Inflammatory macrophage treated with lipopolysaccharide for 1 hour (primary cell): Measurements from ENCODE around the gene DPP7.

Experiments
- DNase-seq, 2 donors: peaks; one replicate each; pipeline ENCODE4 v3.0.0-alpha.2; 2020 to 2022

Gene DPP7

GRCh38 chr9:137114613-137115393 is at the start of gene DPP7:
TSS of gene DPP7 (minus strand) at chr9:137114733. CDS start at chr9:137114713, 20 bp downstream.
- DNase-seq = peak; percentile 67 to 82

DNA sequence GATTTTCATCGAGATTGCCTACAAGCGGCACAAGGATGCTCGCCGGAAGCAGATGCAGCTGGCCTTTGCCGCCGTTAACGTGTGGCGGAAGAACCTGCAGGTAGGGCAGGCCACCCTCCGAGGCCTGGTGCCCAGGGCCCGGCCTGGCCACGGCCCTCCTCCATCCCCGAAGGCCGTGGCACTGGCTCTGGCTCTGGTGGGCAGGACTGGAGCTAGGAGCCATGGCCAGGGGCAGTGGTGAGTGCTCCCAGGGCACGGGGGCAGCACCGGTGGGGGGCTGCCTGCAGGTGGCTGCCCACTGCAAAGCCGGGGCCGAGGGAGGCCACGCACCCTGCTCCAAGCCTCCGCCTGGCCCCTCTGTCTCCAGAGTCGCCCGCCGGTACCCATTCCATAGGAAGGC is 49.3 kb upstream of the DPP7 start:
- DNase-seq = no peak

GRCh38 chr9:137163365-137163715 is 48.8 kb upstream of the DPP7 start:
- DNase-seq = no peak

GRCh38 chr9:137162505-137163364 is 48.2 kb upstream of the DPP7 start:
- no peak for DNase-seq

DNA sequence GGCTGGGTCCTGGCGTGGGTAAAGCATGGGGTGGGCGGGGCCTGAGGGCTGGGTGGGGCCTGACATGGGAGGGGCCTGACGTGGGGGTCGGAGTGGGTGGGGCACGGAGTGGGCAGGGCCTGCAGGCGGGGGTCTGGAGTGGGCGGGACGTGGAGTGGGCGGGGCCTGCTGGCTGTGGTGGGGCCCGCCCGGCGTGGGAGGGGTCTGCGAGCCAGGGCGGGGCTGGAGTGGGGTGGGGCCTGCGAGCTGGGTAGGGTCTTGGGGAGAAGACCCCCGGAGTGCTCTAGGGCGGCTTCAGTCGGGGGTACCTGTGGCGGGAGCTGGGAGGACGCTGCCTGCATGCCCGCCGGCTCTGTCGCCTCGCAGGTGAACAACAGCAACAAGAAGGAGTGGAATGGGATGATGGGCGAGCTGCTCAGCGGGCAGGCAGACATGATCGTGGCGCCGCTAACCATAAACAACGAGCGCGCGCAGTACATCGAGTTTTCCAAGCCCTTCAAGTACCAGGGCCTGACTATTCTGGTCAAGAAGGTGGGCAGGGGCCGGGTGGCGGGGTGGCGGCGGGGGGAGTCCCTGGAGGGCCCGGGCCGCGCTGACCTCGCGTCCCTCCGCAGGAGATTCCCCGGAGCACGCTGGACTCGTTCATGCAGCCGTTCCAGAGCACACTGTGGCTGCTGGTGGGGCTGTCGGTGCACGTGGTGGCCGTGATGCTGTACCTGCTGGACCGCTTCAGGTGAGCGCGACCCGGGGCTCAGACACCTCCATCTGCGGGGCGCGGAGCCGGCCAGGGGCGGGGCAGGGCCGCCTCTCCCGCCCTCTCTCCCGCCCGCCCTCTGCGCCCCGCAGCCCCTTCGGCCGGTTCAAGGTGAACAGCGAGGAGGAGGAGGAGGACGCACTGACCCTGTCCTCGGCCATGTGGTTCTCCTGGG is 47.3 kb upstream of the DPP7 start:
- DNase-seq = no peak

DNA sequence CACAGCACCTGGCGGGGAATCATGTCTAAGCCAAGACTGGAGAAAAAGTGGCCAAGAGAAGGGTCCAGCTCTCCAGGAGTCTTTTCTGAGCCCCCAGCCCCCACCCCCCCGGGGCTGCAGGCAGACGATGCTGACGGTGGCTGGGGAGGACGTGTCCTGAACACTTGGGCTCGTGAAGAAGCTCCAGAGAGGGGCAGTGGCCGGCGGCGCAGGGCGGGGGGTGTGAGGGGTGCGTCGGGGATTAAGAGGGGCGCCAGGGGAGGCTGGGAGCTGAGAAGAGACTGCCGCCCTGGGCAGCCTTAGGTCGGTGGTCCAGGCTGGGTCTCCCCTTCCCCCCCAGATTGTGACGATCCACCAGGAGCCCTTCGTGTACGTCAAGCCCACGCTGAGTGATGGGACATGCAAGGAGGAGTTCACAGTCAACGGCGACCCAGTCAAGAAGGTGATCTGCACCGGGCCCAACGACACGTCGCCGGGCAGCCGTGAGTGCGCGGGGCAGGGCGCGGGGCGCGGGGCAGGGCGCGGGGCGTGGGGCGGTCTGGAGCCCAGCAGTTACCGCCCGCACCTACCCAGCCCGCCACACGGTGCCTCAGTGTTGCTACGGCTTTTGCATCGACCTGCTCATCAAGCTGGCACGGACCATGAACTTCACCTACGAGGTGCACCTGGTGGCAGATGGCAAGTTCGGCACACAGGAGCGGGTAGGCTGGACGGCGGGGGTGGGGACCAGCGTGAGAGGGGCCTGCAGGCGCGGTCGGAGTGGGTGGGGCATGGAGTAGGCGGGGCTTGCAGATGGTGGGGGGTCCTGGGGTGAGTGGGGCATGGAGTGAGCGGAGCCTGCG is 46.4 kb upstream of the DPP7 start:
- DNase-seq = no peak

- DNase-seq = no peak
Observed at GRCh38 chr9:137160054-137160425, 45.5 kb upstream of the DPP7 start.

DNA sequence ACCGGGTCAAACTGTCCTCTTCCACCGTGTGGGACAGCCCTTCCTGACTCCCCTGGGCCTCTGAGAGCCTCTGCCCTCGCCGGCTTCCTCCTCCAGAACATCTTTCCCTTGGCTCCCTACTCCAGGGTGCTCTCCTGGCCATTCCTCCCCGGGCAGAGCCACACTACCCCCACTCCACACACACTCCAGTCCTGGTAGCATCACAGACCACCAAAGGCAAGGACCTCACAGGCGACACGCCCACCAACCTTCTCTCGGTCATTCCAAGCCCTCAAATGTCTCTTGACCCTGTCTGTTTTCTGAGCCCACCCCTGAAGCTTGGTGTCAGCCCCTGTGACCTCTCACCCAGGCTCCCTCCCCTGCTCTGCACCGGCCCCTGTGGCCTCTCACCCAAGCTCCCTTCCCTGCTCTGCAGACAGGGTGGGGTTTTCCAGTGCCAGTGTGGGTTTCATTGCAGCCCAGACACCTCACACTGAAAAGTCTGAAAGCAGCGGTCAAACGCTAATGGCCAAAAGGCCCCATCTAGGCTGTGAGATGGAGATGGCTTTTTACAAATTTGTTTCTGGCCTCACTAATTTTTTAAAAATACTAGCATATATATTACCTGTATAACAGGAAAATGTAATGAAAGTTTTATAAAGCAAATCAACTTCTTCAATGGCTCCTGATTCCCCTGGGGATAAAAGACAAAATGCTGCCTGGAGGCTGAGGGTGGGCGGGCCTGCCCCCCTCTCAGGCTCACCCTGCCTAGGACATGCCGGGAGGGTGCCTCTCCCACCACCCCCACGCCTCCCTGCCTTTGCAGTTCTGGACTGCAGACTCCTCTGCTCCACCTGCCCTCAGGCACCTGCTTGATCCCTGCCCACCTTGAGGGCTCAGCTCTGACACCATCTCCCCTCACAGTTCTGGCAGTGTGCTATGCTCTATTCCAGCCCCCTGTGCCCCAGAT is 44.8 kb upstream of the DPP7 start:
- DNase-seq = no peak

DNA sequence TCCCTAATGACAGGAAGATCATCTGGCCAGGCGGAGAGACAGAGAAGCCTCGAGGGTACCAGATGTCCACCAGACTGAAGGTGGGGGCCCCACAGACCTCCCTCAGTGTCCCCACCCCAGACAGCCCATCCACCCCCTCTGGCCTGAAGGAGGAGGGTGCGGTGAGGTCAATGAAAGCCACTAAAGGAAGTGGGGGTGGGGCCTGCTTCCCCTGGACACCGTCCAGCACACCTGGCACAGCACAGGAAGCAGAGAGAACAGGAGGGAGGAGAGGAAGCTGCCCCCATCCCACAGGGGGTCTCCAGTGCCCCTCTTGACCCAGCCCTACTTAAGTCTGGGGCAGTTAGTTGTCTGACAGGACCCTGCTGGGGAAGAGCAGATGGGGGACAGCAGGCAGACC is 44.1 kb upstream of the DPP7 start:
- no peak for DNase-seq

DNA sequence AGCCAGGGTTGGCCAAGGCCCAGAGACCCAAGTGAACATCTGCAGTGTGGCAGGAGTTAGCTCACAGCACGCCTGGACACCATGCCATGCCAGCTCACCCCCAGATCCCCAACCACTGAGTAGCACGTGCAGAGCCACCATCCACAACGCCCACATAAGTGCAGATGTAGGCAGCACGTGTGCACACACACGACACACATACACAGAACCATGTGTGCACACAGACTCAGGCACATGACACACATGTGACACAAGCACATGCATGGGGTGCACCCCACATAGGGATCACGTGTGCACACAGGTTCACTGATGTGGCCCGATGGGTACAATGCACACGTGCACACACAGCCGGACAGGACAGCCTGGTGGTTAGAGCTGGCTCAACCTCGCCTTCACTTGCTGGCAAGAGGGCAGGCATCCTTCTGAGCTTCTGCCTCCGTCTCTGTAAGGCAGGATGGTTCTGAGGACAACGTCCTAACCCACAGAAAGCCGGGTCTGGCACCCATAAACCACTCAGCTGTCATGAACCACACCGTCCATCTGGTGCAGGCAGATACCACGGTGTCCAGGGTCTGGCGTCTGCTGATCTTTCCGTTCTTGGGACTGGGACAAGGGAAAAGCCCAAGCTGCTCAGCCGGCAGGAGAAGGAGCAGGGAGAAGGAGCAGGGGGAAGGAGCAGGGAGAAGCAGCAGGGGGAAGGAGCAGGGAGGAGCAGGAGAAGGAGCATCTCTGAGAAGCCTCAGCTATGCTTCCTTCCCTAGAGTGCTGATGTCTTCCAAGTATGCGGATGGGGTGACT is 43.3 kb upstream of the DPP7 start:
- no peak for DNase-seq

DNA sequence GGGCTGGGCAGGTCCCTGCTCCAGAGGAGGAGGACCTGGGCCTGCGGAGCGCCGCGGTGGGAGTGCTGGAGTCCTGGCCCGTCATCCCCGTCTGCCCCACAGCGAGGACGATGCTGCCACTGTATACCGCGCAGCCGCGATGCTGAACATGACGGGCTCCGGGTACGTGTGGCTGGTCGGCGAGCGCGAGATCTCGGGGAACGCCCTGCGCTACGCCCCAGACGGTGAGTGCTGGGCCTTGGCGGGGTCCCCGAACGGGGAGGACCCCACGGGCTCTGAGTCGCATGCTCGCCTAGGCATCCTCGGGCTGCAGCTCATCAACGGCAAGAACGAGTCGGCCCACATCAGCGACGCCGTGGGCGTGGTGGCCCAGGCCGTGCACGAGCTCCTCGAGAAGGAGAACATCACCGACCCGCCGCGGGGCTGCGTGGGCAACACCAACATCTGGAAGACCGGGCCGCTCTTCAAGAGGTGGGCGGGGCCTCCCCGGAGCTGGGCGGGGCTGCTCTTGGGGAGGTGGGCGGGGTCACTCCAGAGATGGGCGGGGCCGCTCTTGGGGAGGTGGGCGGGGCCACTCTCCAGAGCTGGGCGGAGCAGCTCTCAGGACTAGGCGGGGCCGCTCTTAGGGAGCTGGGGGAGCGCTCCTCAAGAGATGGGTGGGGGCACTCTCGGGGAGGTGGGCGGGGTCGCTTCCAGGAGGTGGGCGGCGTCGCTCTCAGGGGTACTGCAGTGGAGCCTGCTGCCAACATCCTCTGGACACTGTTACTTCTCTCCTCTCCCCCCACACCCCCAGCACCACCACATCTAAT is 42.2 kb upstream of the DPP7 start:
- DNase-seq = peak; percentile 82 to 88

GRCh38 chr9:137152844-137153405 is 38.4 kb upstream of the DPP7 start:
- DNase-seq = no peak

DNA sequence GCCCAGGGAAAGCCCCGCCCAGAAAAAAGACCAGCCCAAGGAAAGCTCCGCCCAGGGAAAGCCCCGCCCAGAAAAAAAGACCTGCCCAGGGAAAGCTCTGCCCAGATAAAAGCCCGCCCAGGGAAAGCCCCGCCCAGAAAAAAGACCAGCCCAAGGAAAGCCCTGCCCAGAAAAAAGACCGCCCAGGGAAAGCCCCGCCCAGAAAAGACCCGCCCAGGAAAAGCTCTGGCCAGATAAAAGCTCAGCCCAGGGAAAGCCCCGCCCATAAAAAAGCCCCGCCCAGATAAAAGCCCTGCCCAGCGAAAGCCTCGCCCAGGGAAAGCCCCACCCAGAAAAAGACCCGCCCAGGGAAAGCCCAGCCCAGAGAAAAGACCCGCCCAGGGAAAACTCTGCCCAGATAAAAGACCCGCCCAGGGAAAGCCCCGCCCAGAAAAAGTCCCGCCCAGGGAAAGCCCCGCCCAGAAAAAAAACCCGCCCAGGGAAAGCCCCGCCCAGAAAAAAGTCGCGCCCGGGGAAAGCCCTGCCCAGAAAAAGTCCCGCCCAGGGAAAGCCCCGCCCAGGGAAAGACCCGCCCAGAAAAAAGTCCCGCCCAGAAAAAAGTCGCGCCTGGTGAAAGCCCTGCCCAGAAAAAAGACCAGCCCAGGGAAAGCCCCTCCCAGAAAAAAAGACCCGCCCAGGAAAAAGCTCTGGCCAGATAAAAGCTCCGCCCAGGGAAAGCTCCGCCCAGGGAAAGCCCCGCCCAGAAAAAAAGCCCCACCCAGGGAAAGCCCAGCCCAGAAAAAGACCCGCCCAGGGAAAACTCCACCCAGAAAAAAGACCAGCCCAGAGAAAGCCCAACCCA is 36.3 kb upstream of the DPP7 start:
- peak; percentile 73 to 94 for DNase-seq

- DNase-seq = no peak
Observed at GRCh38 chr9:137149942-137150616, 35.5 kb upstream of the DPP7 start.

GRCh38 chr9:137149363-137149762 is 34.8 kb upstream of the DPP7 start:
- no peak for DNase-seq

GRCh38 chr9:137148661-137149060 is 34.1 kb upstream of the DPP7 start:
- no peak for DNase-seq

DNA sequence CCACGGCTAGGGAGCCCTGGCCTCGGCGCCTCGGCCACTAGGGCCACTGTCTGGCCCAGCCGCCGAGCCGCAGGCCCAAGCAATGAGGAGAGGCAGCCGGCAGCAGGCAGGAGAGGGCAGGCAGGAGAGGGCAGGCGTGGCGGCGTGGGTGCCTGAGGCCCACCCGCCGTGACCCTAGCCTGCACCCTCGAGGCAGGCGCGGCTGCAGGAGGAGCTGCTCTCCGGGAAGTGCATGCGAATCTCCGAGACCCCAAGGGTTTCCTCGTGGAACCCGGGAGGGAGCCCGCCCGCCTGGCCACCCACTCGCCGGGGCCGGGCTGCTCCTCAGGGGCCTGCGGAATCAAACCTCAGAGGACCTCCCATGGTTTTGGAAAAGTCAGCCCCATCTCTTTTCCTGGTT is 33.7 kb upstream of the DPP7 start:
- DNase-seq = no peak
